ENCODE data around the gene PRLR.
"Not testable (repeated sequence)": the region's sequence is repeated elsewhere in the genome, so short reads cannot be mapped to it uniquely, and the experiment has no call there.

Gene PRLR

DNA sequence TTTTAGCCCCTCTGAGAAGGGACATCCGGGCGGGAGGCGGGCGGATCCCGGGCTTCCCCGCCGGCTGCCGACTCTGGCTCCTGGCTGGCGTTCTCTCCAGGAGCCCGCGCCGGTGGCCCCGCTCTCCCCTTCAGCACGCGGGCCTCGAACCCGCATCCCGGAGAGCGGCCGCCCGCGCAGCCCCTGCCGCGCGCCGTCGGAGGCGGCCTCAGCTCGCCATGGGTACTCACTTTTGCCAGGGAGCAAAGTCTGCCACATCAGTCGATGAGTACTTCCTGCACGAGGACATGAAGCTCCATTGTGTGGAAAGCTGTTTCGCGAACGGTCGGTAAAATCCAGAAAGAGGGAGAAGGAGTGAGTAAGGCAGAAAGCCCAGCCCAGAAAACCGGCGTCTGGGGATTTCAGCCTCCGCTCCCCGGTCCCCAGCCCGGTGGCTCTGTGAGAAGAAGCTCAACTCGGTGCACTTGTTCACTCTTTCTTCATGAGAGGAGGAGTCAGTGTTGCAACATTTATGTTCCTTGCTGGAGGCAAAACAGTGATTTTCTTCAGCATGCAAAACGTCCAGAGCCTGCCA is at the start of gene PRLR:
TSS of gene PRLR (minus strand) at position 450 of the 574 bp plus-strand sequence. CDS start 140,867 bp downstream, outside the sequence.
- no peak for DNase-seq (ENCODE audit: low read depth)

GRCh38 chr5:35274839-35275509 is 44.7 kb upstream of the PRLR start:
- DNase-seq (ENCODE audit: low read depth), result no peak

- no peak for DNase-seq (ENCODE audit: low read depth)
Observed at GRCh38 chr5:35269006-35269405, 38.7 kb upstream of the PRLR start.

- no peak for DNase-seq (ENCODE audit: low read depth)
Observed at GRCh38 chr5:35266276-35266675, 36.0 kb upstream of the PRLR start.

GRCh38 chr5:35264509-35264908 is 34.2 kb upstream of the PRLR start:
- no peak for DNase-seq (ENCODE audit: low read depth)

- DNase-seq (ENCODE audit: low read depth), result no peak
Observed at GRCh38 chr5:35263266-35263877, 33.1 kb upstream of the PRLR start.

DNA sequence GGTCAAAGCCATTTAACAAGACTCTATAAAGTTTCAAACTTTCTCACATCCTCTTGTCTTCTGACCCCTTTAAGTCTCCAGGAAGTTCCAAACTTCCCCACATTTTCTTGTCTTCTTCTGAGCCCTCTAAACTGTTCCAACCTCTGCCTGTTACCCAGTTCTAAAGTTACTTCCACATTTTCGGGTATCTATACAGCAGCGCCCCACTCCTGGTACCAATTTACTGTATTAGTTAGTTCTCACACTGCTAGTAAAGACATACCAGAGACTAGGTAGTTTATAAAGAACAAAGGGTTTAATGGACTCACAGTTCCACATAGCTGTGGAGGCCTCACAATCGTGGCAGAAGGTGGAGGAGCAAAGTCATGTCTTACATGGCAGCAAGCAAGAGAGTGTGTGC is 23.3 kb upstream of the PRLR start:
- DNase-seq (ENCODE audit: low read depth), result no peak

- no peak for DNase-seq (ENCODE audit: low read depth)
Observed at GRCh38 chr5:35252963-35253362, 22.7 kb upstream of the PRLR start.

DNA sequence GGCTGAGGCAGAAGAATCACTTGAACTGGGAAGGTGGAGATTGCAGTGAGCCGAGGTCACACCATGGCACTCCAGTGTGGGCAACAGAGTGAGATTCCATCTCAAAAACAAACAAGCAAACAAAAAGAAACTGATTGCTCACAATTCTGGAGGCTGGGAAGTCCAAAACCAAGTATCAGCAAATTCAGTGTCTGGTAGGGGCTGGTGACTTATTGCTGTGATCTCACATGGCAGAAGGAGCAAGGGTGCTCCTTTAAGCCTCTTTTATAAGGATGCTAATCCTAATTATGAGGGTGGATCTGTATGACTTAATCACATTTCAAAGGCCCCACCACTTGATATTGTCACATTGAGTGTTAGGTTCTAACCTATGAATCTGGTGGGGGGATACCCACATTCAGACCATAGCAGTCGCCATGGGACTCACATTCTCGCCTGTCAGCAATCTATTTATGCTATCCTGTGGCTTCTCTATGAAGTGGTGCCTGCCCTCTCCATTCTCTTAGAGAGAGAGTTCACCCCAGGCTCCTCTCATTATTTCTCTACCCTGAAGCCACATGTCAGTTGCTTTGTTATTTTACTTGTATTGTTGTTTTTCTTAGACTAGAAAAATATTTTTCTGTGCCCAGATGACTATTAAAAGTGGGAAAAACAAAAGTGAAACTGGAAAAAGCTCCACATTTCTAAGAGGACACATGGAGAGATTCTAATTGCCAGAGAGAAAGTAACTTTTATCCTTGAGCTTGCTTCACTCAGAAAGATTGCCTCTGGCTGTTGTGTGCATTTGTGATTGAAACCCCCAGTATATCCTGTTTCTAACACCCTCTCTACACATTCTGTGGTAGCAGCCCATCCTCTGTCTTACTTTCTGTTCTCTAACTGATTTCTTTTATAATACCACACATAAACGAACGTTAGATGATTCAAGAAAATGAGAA is 18.8 kb upstream of the PRLR start:
- DNase-seq (ENCODE audit: low read depth), result no peak

DNA sequence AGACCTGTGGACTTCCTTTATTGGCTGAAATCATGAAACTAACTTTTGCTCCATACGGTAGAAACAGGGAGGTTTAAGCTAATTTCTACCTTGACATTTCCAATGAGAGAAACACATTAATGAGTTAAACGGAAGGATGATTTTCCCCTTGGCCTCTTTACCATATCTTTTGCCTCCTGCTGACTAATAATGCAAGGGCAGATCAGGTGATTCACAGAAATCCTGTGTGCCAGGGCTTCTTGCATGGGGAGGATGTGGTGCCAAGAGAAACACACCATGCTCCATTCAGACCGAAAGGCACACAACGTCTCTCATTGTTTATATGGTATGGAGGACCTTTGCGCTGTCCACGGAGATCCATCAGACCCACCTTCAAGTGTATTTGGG is 17.4 kb upstream of the PRLR start:
- no peak for DNase-seq (ENCODE audit: low read depth)

DNA sequence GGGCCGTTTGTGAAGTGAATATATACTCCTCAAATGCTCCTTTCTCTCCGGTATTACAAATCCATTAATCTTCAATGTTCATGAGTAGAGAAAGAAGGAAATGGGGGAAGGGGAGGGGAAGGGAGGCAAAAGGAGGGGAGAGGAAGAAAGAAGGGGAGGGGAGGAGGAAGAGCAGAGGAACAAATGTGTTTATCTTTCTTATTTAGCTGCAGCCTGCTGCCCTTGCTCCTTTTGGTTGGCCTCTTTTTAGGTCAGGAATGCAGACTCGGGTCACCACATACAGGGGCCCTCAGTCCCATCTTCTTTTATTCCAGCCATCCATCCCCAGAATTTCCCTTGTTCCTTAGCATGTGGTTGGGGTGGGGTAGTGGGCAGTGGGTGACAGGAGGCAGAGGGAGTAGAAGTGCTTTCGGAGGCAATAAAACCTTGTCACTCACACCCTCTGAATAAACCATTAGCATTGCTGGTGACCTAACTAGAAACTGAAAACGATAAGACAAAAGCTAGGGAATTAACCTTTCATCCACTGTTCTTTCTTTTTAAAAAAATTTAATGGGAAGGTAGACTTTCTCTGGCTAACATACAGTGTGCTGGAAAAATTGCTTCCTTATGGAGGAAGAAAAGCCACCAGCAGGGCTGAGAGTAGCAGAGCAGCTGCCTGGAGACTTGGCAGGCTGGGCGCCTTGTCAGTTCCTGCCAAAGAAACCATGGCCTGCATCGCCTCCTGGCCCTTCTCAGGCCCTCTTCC is 16.8 kb upstream of the PRLR start:
- no peak for DNase-seq (ENCODE audit: low read depth)

DNA sequence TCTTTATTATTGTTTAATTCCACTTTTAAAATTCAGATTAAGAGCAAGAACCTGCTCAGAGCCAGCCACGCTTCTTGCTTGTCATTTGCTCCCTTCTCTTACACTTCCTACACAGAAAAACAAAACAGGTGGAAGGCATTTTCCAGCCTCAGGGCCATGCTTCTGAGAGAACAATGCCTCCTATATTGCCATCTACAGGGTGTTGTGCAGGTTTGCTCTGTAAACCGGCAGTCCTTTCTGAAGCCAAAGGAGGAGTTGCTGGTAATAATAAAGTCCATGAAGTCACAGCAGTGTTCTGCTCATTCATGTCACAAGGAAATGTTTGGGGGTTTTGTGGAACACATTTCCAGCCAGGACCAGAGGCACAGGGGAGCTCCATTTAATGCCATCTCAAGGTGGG is 16.1 kb upstream of the PRLR start:
- no peak for DNase-seq (ENCODE audit: low read depth)

- not testable (repeated sequence) for DNase-seq (ENCODE audit: low read depth)
Observed at GRCh38 chr5:35245371-35245770, 15.1 kb upstream of the PRLR start.

DNA sequence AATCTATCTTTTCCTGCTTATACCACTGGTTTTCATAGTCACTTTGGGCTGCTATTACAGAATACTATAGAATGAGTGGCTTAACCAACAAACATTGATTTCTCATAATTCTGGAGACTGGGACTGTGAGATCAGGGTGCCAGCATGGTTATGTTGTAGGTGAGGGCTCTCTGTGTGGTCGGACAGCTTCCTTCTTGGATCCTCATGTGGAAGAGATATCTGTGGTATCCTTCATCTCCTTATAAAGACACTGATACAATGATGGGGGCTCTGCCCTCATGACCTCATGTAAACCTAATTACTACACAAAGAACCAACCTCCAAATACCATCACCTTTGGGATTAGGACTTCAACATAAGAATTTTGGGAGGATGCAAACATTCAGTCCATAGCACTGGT is 13.9 kb upstream of the PRLR start:
- DNase-seq (ENCODE audit: low read depth), result no peak

GRCh38 chr5:35242702-35243258 is 12.5 kb upstream of the PRLR start:
- DNase-seq (ENCODE audit: low read depth), result no peak

DNA sequence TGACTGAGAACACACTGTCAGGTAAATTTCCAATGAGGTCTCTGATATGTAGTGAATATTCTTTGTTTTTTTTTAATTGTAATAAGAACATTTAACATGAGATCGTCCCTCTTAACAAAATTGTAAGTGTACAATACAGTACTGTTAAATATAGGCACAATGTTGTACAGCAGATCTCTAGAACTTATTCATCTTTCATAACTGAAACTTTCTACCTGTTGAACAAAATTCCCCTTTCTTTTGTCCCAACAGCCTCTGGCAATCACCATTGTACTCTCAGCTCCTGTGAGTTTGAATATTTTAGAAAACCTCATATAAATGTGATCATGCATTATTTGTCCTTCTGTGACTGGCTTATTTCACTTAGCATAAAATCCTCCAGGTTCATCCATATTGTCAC is 10.6 kb upstream of the PRLR start:
- no peak for DNase-seq (ENCODE audit: low read depth)

DNA sequence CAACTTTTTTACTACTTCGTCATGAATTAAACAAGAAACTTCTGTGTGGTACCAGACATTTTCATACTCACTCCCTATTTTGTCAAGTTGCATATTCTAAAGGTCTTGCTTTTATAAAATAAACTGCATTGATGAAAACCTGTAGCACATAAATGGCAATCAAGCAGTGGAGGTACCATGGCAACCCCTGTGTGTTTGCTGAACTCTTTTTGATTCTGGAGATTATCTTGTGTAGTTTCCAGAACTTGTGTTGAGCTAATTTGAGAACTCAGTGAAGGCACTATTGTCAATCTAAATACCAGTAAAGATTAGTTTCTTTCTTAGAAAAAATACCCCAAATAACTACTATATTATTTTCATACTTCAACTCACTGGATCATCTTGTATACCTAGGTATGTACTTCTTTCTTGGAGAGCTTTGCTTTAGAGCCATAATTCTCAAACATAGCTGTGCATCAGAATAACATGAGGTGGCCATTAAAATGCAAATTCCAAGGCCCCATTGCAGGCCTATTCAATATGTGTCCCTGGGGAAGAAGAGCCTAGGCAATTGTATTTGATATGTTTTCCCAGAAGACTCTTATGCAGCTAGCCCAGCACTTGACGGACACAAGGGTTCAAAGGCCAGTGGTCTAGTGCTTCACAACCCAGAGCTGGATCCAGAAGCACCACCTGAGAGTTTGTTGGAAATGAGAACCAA is 9.8 kb upstream of the PRLR start:
- no peak for DNase-seq (ENCODE audit: low read depth)

DNA sequence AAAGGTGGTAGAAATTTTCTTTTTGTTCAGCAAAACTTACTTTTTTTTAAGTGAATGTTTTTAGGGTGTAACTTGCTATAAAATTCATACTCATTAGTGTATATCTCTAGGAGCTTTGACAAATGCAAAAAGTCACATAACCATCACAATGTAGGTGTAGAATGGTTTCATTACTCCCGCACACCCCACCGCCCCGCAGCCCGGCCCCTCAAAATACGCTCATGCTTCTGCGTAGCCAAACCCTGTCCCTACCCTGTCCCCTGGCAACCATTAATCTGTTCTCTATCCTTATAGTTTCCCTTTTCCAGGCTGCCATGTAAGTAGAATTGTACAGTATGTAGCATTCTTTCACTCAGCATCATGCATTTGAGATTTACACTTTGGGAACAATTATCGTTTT is 9.2 kb upstream of the PRLR start:
- DNase-seq (ENCODE audit: low read depth), result no peak

GRCh38 chr5:35237580-35238376 is 7.5 kb upstream of the PRLR start:
- no peak for DNase-seq (ENCODE audit: low read depth)

GRCh38 chr5:35236770-35237169 is 6.5 kb upstream of the PRLR start:
- no peak for DNase-seq (ENCODE audit: low read depth)

Measured in T-helper 22 cell (primary cell).